ENCODE results near the gene COMMD2.

COMMD2 gene

GRCh38 chr3:149751551-149751950 is 738 bp downstream of the COMMD2 start:
- DNase-seq, result no peak
- no peak overlapping the region for H3K9ac ChIP-seq (ENCODE audit: low read length)
- H2AK5ac ChIP-seq (ENCODE audit: low read length), result no peak overlapping the region
- no CpG with 5 or more reads among the region's 4 CpGs for WGBS (ENCODE audit: extremely low coverage, insufficient coverage, insufficient read length)
- no peak overlapping the region for H2BK5ac ChIP-seq (ENCODE audit: low read depth, low read length, poor library complexity)
- no peak overlapping the region for H2BK120ac ChIP-seq (ENCODE audit: insufficient read depth, low read length, poor library complexity)
- H3K4me2 ChIP-seq (ENCODE audit: low read length), result peak overlapping the region; percentile 75
- H4K8ac ChIP-seq (ENCODE audit: low read depth, low read length), result peak overlapping the region; percentile 38
- no peaks in the 10 kb centered on the region for H3K27me3 ChIP-seq (ENCODE audit: insufficient read depth, low read length)
- no peak overlapping the region for H2BK12ac ChIP-seq (ENCODE audit: low read length)
- no peak overlapping the region for H3K4me3 ChIP-seq (ENCODE audit: low read depth, low read length)
- no peak overlapping the region for H3K14ac ChIP-seq (ENCODE audit: low read length)
- no peak overlapping the region for H3K18ac ChIP-seq (ENCODE audit: low read length)
- H2AFZ ChIP-seq (ENCODE audit: insufficient read depth, low read length, poor library complexity), result no peak overlapping the region
- H3K27ac ChIP-seq (ENCODE audit: low read depth, low read length), result no peak overlapping the region
- H3K4ac ChIP-seq (ENCODE audit: low read depth, low read length), result no peak overlapping the region
- no peak overlapping the region for H4K12ac ChIP-seq (ENCODE audit: low read depth, low read length)
- peaks cover 4% of the 10 kb centered on the region for H3K79me1 ChIP-seq (ENCODE audit: low read length)
- peaks cover 4% of the 10 kb centered on the region for H3K79me2 ChIP-seq (ENCODE audit: control insufficient read depth, insufficient read depth, low read length, poor library complexity)
- H3K9me3 ChIP-seq (ENCODE audit: insufficient read depth, low read depth, low read length), result no peaks in the 10 kb centered on the region
- H4K91ac ChIP-seq (ENCODE audit: low read depth, low read length), result no peak overlapping the region
- peaks cover 2 to 9% of the 10 kb centered on the region in 2 experiments for H3K36me3 ChIP-seq (ENCODE audit: control insufficient read depth in 1 of 2, insufficient read depth in 2 of 2, low read length in 2 of 2)
- no peak overlapping the region for H3K23ac ChIP-seq (ENCODE audit: low read length)
- peaks cover 0 to 2% of the 10 kb centered on the region in 2 experiments for H3K4me1 ChIP-seq (ENCODE audit: control insufficient read depth in 1 of 2, insufficient read depth in 2 of 2, low read length in 2 of 2)

GRCh38 chr3:149744606-149745005 is 7.7 kb downstream of the COMMD2 start:
- H3K4me2 ChIP-seq (ENCODE audit: low read length), result no peak overlapping the region
- H4K8ac ChIP-seq (ENCODE audit: low read depth, low read length), result no peak overlapping the region
- no peak overlapping the region for H3K14ac ChIP-seq (ENCODE audit: low read length)
- no peak overlapping the region for H3K9ac ChIP-seq (ENCODE audit: low read length)
- H4K91ac ChIP-seq (ENCODE audit: low read depth, low read length), result no peak overlapping the region
- H3K27ac ChIP-seq (ENCODE audit: low read depth, low read length), result no peak overlapping the region
- DNase-seq, result no peak
- no peak overlapping the region for H2BK120ac ChIP-seq (ENCODE audit: insufficient read depth, low read length, poor library complexity)
- no peak overlapping the region for H2BK12ac ChIP-seq (ENCODE audit: low read length)
- no peak overlapping the region for H4K12ac ChIP-seq (ENCODE audit: low read depth, low read length)
- no peaks in the 10 kb centered on the region for H3K27me3 ChIP-seq (ENCODE audit: insufficient read depth, low read length)
- no peaks in the 10 kb centered on the region for H3K4me1 ChIP-seq (ENCODE audit: control insufficient read depth in 1 of 2, insufficient read depth in 2 of 2, low read length in 2 of 2)
- H3K4ac ChIP-seq (ENCODE audit: low read depth, low read length), result no peak overlapping the region
- no peak overlapping the region for H3K18ac ChIP-seq (ENCODE audit: low read length)
- no peak overlapping the region for H2BK5ac ChIP-seq (ENCODE audit: low read depth, low read length, poor library complexity)
- no peaks in the 10 kb centered on the region for H3K9me3 ChIP-seq (ENCODE audit: insufficient read depth, low read depth, low read length)
- peaks cover 6 to 12% of the 10 kb centered on the region in 2 experiments for H3K36me3 ChIP-seq (ENCODE audit: control insufficient read depth in 1 of 2, insufficient read depth in 2 of 2, low read length in 2 of 2)
- no CpG with 5 or more reads among the region's 3 CpGs for WGBS (ENCODE audit: extremely low coverage, insufficient coverage, insufficient read length)
- no peaks in the 10 kb centered on the region for H3K79me1 ChIP-seq (ENCODE audit: low read length)
- H3K79me2 ChIP-seq (ENCODE audit: control insufficient read depth, insufficient read depth, low read length, poor library complexity), result no peaks in the 10 kb centered on the region
- no peak overlapping the region for H2AFZ ChIP-seq (ENCODE audit: insufficient read depth, low read length, poor library complexity)
- H2AK5ac ChIP-seq (ENCODE audit: low read length), result no peak overlapping the region
- no peak overlapping the region for H3K4me3 ChIP-seq (ENCODE audit: low read depth, low read length)
- H3K23ac ChIP-seq (ENCODE audit: low read length), result no peak overlapping the region

GRCh38 chr3:149744151-149744550 is 8.1 kb downstream of the COMMD2 start:
- no peak overlapping the region for H4K91ac ChIP-seq (ENCODE audit: low read depth, low read length)
- no peak overlapping the region for H3K18ac ChIP-seq (ENCODE audit: low read length)
- no peak overlapping the region for H2BK120ac ChIP-seq (ENCODE audit: insufficient read depth, low read length, poor library complexity)
- no peak overlapping the region for H3K4ac ChIP-seq (ENCODE audit: low read depth, low read length)
- H2BK12ac ChIP-seq (ENCODE audit: low read length), result no peak overlapping the region
- no peak for DNase-seq
- H2BK5ac ChIP-seq (ENCODE audit: low read depth, low read length, poor library complexity), result no peak overlapping the region
- no peaks in the 10 kb centered on the region for H3K79me1 ChIP-seq (ENCODE audit: low read length)
- no peak overlapping the region for H2AFZ ChIP-seq (ENCODE audit: insufficient read depth, low read length, poor library complexity)
- H3K4me2 ChIP-seq (ENCODE audit: low read length), result no peak overlapping the region
- H3K14ac ChIP-seq (ENCODE audit: low read length), result no peak overlapping the region
- H3K9ac ChIP-seq (ENCODE audit: low read length), result no peak overlapping the region
- H3K4me1 ChIP-seq (ENCODE audit: control insufficient read depth in 1 of 2, insufficient read depth in 2 of 2, low read length in 2 of 2), result no peaks in the 10 kb centered on the region
- H3K27ac ChIP-seq (ENCODE audit: low read depth, low read length), result no peak overlapping the region
- H3K36me3 ChIP-seq (ENCODE audit: control insufficient read depth in 1 of 2, insufficient read depth in 2 of 2, low read length in 2 of 2), result peaks cover 6 to 12% of the 10 kb centered on the region in 2 experiments
- no peaks in the 10 kb centered on the region for H3K79me2 ChIP-seq (ENCODE audit: control insufficient read depth, insufficient read depth, low read length, poor library complexity)
- H3K9me3 ChIP-seq (ENCODE audit: insufficient read depth, low read depth, low read length), result no peaks in the 10 kb centered on the region
- H4K8ac ChIP-seq (ENCODE audit: low read depth, low read length), result no peak overlapping the region
- H4K12ac ChIP-seq (ENCODE audit: low read depth, low read length), result no peak overlapping the region
- H2AK5ac ChIP-seq (ENCODE audit: low read length), result no peak overlapping the region
- no peak overlapping the region for H3K4me3 ChIP-seq (ENCODE audit: low read depth, low read length)
- no peak overlapping the region for H3K23ac ChIP-seq (ENCODE audit: low read length)
- H3K27me3 ChIP-seq (ENCODE audit: insufficient read depth, low read length), result no peaks in the 10 kb centered on the region

GRCh38 chr3:149739396-149739795 is 12.9 kb downstream of the COMMD2 start:
- Histone ChIP-seq H3K79me1 (ENCODE audit: low read length) (no peaks in the 10 kb centered on the region), H2AK5ac (ENCODE audit: low read length) (no peak overlapping the region), H4K12ac (ENCODE audit: low read depth, low read length) (no peak overlapping the region), H4K8ac (ENCODE audit: low read depth, low read length) (no peak overlapping the region), H2BK5ac (ENCODE audit: low read depth, low read length, poor library complexity) (no peak overlapping the region), H2BK120ac (ENCODE audit: insufficient read depth, low read length, poor library complexity) (no peak overlapping the region), H3K4me1 (ENCODE audit: control insufficient read depth in 1 of 2, insufficient read depth in 2 of 2, low read length in 2 of 2) (no peaks in the 10 kb centered on the region), H3K4ac (ENCODE audit: low read depth, low read length) (no peak overlapping the region), H2BK12ac (ENCODE audit: low read length) (no peak overlapping the region), H3K9ac (ENCODE audit: low read length) (no peak overlapping the region), H3K18ac (ENCODE audit: low read length) (no peak overlapping the region), H3K9me3 (ENCODE audit: insufficient read depth, low read depth, low read length) (no peaks in the 10 kb centered on the region), H4K91ac (ENCODE audit: low read depth, low read length) (no peak overlapping the region), H3K4me2 (ENCODE audit: low read length) (no peak overlapping the region), H3K14ac (ENCODE audit: low read length) (no peak overlapping the region), H3K27ac (ENCODE audit: low read depth, low read length) (no peak overlapping the region), H3K36me3 (ENCODE audit: control insufficient read depth in 1 of 2, insufficient read depth in 2 of 2, low read length in 2 of 2) (peaks cover 0 to 4% of the 10 kb centered on the region in 2 experiments), H2AFZ (ENCODE audit: insufficient read depth, low read length, poor library complexity) (no peak overlapping the region), H3K79me2 (ENCODE audit: control insufficient read depth, insufficient read depth, low read length, poor library complexity) (no peaks in the 10 kb centered on the region), H3K23ac (ENCODE audit: low read length) (no peak overlapping the region), H3K27me3 (ENCODE audit: insufficient read depth, low read length) (no peaks in the 10 kb centered on the region), H3K4me3 (ENCODE audit: low read depth, low read length) (no peak overlapping the region)
- WGBS (ENCODE audit: extremely low coverage, insufficient coverage, insufficient read length), result no CpG with 5 or more reads among the region's 2 CpGs
- DNase-seq, result no peak
